Activated naive CD4-positive, alpha-beta T cell treated with anti-CD3 and anti-CD28 coated beads for 36 hours (primary cell): Measurements from ENCODE around the gene BMERB1. TPM values are rescaled to one million over a fixed set of nuclear protein-coding genes. Genes with fewer than 3 reads are reported as not detected.
"Not testable (repeated sequence)": the region's sequence is repeated elsewhere in the genome, so short reads cannot be mapped to it uniquely, and the experiment has no call there.

Experiments
- CTCF ChIA-PET: fragments of 350-600 bp; sonication (Branson Sonifier 250); formaldehyde crosslinking; loops from one replicate; lab custom pipeline; 2021; ENCODE audit warnings: antibody characterized with exemption; lab: Charles Lee
- DNase-seq: peaks from one replicate; pipeline ENCODE4 v3.0.0-alpha.2; 2020
- H3K27ac Mint-ChIP-seq: one replicate; pipeline ENCODE4 v1.8.0; 2021; ENCODE audit warnings: mild to moderate bottlenecking, mixed read lengths
- H3K27me3 Mint-ChIP-seq: one replicate; pipeline ENCODE4 v1.8.0; 2021; ENCODE audit warnings: low read depth, mixed read lengths
- H3K36me3 Mint-ChIP-seq: one replicate; pipeline ENCODE4 v1.8.0; 2021; ENCODE audit warnings: low read depth, mixed read lengths
- H3K4me1 Mint-ChIP-seq: one replicate; pipeline ENCODE4 v1.8.0; 2021; ENCODE audit warnings: low read depth, mixed read lengths
- H3K4me3 Mint-ChIP-seq: one replicate; pipeline ENCODE4 v1.8.0; 2021; ENCODE audit warnings: mild to moderate bottlenecking, moderate library complexity, mixed read lengths
- H3K9me3 Mint-ChIP-seq: one replicate; pipeline ENCODE4 v1.8.0; 2021; ENCODE audit warnings: mixed read lengths
- intact Hi-C: fragments of 100-400 bp; cut with micrococcal nuclease; formaldehyde crosslinking; loops from one replicate; pipeline ENCODE4 v1.15.1; 2023
- total RNA-seq, 2 experiments: library from RNA; stranded (reverse); gene quantifications; one replicate each; pipeline ENCODE4 v1.2.3, GENCODE V29; 2021

The BMERB1 gene
- total RNA-seq = 1 to 10 TPM; 7.2 to 9.0 TPM

DNA sequence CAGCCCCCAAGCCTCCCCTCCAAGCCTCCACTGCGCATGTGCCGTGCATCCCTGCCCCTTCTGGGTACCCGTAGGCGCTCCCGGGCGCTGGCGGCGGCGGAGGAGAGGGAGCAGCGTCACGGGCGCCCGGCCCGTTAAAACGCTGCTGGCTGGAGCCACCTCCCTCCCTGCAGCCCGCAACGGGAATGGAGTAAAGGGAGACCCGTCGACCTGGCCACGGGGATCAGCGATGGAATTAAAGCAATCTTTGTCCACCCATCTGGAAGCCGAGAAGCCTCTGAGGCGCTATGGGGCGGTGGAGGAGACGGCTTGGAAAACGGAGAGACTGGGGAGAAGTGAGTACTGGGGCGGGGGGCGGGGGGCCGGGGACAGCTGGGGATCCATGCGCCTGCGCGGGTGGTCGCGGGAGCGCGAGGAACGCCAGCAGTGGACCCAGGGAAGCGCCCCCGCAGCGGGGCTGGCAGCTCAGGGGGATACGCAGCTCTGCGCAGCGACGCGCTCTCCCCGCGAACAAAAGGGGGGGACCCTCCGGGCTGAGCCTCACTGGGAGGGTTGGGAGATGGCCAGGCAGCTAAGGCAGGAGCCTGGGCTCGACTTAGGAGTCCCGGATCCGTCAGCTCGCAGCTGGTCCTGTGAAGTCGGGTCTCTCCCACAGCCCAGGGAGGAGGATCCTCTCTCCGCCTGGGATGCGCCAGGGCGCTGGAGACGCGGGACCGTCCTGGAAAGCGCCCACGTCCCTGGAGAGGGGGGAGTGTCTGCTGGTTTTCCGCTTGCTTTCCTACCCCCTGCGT, at the start of gene BMERB1:
BMERB1 (plus strand) TSS at position 164 of the 791 bp plus-strand sequence; CDS start at position 230, 66 bp downstream.
- peak; percentile 72 for DNase-seq
- CTCF ChIA-PET = no interaction called here
- peaks cover 9% of the 10 kb centered on the region for H3K4me1 Mint-ChIP-seq

DNA sequence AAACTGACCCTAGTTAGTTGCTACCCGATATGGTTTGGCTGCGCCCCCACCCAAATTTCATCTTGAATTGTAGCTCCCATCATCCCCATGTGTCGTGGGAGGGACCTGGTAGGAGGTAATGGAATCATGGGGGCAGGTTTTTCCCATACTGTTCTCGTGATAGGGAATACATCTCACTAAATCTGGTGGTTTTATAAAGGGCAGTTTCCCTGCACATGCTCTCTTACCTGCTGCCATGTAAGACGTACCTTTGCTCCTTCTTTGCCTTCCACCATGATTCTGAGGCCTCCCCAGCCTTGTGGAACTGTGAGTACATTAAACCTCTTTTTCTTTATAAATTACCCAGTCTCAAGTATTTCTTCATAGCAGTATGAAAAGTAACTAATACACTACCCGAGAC, 46.3 kb upstream of the BMERB1 start:
- H3K9me3 Mint-ChIP-seq, CTCF ChIA-PET, H3K27me3 Mint-ChIP-seq, intact Hi-C loops, DNase-seq, H3K36me3 Mint-ChIP-seq, H3K4me3 Mint-ChIP-seq, H3K4me1 Mint-ChIP-seq, H3K27ac Mint-ChIP-seq: not testable (repeated sequence)

More for the DNA sequence above, at the start of gene BMERB1:
- Mint-ChIP-seq H3K36me3 (no peaks in the 10 kb centered on the region), H3K4me3 (peak within 1 kb of the TSS; percentile 79), H3K27ac (no peak within 1 kb of the TSS), H3K27me3 (peaks cover 18% of the 10 kb centered on the region), H3K9me3 (no peaks in the 10 kb centered on the region)
- intact Hi-C loops = loop anchor here (2.0 kb wide), 1 partner anchor 156 kb away; no protein-coding TSS in a partner anchor

DNA sequence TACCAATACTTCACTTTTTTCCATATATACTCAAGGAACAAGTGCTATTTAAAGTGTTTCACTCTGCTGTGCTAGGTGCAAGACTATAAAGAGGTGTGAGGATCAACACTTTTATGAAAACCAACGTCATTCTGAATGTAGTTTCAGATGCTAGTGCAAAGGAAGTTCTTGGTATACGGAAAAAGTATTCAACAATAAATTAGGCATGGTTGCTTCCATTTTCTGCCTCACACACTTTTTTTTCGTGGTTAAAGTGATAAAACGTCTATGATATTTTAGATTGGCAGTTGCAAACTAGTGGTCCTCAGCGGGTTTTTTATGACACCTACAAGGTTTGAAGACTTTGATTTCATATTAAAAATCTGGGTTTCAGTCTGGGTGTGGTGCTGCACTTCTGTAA, 44.5 kb upstream of the BMERB1 start:
- CTCF ChIA-PET, H3K27ac Mint-ChIP-seq: not testable (repeated sequence)

DNA sequence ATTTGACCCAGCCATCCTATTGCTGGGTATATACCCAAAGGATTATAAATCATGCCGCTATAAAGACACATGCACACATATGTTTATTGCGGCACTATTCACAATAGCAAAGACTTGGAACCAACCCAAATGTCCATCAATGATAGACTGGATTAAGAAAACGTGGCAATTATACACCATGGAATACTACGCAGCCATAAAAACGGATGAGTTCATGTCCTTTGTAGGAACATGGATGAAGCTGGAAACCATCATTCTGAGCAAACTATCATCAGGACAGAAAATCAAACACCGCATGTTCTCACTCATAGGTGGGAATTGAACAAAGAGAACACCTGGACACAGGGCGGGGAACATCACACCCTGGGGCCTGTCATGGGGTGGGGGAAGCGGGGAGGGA, 41.4 kb upstream of the BMERB1 start:
- intact Hi-C loops, H3K36me3 Mint-ChIP-seq, CTCF ChIA-PET, H3K4me3 Mint-ChIP-seq, H3K4me1 Mint-ChIP-seq, H3K9me3 Mint-ChIP-seq, H3K27ac Mint-ChIP-seq, DNase-seq: not testable (repeated sequence)
- peaks cover 24% of the 10 kb centered on the region for H3K27me3 Mint-ChIP-seq

More for the DNA sequence above, 44.5 kb upstream of the BMERB1 start:
- H3K36me3 Mint-ChIP-seq, H3K4me1 Mint-ChIP-seq, H3K4me3 Mint-ChIP-seq, intact Hi-C loops, H3K9me3 Mint-ChIP-seq, DNase-seq, H3K27me3 Mint-ChIP-seq: not testable (repeated sequence)

DNA sequence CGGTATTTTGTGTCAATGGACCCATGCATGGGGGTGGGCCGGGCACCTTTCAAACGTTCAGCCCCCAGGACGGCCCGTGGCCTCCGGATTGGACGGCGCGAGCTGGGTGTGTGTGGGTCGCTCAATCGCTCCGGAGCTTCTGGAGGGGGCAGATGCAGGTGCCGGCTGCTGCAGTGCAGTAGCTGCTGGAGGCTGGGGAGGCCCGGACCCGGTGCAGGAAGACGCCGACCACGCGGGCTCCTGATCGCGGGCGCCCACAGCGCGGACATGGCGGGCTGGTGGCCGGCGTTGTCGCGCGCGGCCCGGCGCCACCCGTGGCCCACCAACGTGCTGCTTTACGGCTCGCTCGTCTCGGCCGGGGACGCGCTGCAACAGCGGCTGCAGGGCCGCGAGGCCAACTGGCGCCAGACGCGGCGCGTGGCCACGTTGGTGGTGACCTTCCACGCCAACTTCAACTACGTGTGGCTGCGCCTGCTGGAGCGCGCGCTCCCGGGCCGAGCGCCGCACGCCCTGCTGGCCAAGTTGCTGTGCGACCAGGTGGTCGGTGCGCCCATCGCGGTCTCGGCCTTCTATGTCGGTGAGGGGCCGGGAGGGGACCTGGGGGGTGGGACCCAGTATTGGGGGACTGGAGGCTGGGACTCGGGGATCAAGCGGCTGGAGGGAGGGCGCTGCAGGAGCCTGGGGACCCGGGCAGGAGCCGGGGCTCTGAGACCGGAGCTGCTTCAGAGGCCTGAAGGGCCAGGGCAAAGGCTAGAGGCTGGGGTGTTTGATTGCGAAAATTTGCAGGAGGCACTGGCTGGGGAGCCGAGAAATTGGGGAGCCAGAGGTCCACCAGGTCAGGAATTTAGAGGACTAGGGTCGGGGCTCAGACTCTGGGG, 38.5 kb upstream of the BMERB1 start, which contains the start of gene MPV17L:
MPV17L (plus strand) TSS at position 124 of the 878 bp plus-strand sequence; CDS start at position 268, 144 bp downstream.
- CTCF ChIA-PET, H3K9me3 Mint-ChIP-seq, intact Hi-C loops, H3K27ac Mint-ChIP-seq, H3K4me1 Mint-ChIP-seq, DNase-seq, H3K36me3 Mint-ChIP-seq: not testable (repeated sequence)
- H3K27me3 Mint-ChIP-seq = peaks cover 30% of the 10 kb centered on the region
- peak within 1 kb of the TSS; percentile 39 for H3K4me3 Mint-ChIP-seq

DNA sequence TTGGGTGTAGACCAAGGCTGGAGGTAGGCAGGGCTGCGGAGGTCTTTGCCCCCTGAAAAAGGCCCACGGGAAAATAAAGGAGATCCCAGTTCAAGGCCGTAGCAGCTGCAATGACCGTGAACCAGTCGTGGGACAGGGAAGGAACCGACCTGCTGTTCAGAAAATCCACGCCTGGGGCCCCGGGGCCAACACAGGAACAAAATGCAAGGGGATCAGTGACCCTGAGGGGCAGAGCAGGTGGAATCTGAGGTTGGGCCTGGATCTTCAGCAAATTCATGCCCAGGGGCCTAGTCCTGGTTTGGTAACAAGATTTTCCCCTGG, 37.9 kb upstream of the BMERB1 start:
- CTCF ChIA-PET, H3K4me1 Mint-ChIP-seq, DNase-seq, H3K27ac Mint-ChIP-seq, intact Hi-C loops, H3K9me3 Mint-ChIP-seq, H3K36me3 Mint-ChIP-seq, H3K4me3 Mint-ChIP-seq: not testable (repeated sequence)
- peaks cover 27% of the 10 kb centered on the region for H3K27me3 Mint-ChIP-seq

DNA sequence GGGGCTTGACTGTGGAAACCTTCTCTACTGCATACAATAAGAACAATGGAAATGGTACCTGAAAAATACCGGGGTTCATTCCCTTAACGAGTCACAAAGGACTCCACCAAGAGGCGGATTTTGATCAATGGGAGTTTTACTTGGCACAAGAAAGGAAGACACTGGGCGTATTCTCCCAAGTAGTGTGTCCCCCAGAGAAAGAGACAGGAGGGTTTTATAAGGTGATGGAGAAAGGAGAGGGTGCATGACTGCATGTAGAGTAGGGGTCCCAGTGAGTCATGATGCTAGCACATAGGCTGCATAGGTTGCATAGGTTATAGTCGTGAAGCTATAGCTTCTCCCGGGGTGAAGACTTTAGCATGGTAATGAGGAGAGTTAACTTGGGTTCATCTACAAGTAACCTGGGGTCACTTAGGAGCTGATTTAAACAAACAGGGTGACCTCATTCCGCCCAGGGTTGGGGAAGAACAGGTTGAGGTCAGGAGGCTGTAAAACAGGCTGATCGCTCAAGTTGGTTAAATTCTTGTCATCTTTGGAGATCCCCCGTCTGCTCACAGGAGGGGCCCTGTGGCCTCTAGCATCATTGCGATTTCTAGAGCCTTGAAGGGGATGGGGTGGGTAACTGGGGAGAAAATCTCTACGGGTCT, 37.3 kb upstream of the BMERB1 start:
- no peaks in the 10 kb centered on the region for H3K9me3 Mint-ChIP-seq
- no peak overlapping the region for H3K4me3 Mint-ChIP-seq
- no peaks in the 10 kb centered on the region for H3K36me3 Mint-ChIP-seq
- no peak overlapping the region for H3K27ac Mint-ChIP-seq
- H3K4me1 Mint-ChIP-seq = peaks cover 2% of the 10 kb centered on the region
- intact Hi-C loops = no loop called here
- H3K27me3 Mint-ChIP-seq = peaks cover 26% of the 10 kb centered on the region
- CTCF ChIA-PET = no interaction called here
- DNase-seq = no peak

DNA sequence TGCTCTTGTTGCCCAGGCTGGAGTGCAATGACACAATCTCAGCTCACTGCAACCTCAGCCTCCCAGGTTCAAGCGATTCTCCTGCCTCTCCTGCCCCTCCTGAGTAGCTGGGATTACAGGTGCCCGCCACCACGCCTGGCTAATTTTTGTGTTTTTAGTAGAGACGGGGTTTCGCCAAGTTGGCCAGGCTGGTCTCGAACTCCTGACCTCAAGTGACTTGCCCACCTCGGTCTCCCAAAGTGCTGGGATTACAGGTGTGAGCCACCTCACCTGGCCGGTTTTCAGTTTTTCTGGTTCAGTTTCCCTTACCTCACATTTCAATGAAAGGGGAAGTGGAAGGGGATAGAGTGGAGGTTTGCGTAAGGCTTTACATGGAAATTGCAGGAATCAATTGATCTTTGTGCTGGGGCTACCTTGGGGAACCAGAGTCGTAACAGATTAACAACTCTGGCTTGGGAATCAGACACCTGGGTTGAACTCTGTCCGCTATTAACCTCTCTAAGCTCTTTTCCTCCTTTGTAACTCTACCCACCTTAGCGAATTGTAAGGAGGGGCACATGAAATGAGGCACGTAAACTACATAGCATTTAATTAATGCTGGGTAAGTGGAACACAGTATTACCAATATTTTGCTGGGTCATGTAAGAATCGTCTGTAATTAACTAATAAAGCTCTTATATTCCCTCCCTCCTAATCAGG, 35.6 kb upstream of the BMERB1 start:
- CTCF ChIA-PET = no interaction called here
- Mint-ChIP-seq H3K4me3 (no peak overlapping the region), H3K36me3 (no peaks in the 10 kb centered on the region), H3K27ac (no peak overlapping the region), H3K4me1 (peaks cover 2% of the 10 kb centered on the region), H3K9me3 (no peaks in the 10 kb centered on the region), H3K27me3 (peaks cover 26% of the 10 kb centered on the region)
- DNase-seq = no peak
- intact Hi-C loops = no loop called here

DNA sequence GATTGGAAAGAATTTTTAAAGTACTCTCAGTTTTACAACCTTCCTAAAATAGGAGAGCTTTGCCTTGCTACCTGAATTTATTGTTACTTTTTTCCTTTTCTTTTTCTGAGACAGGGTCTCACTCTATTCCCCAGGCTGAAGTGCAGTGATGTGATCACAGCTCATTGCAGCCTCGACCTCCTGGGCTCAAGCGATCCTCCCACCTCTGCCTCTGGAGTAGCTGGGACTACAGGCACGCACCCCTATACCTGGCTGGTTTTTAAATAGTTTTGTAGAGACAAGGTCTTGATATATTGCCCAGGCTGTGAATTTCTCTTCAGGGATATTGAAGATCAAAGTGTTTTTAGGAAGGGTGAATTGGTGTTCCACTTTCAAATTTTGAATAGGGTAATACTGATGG, 35.1 kb upstream of the BMERB1 start:
- intact Hi-C loops = no loop called here
- no peak overlapping the region for H3K27ac Mint-ChIP-seq
- no peak for DNase-seq
- H3K9me3 Mint-ChIP-seq = no peaks in the 10 kb centered on the region
- no peaks in the 10 kb centered on the region for H3K36me3 Mint-ChIP-seq
- peaks cover 26% of the 10 kb centered on the region for H3K27me3 Mint-ChIP-seq
- H3K4me3 Mint-ChIP-seq = no peak overlapping the region
- peaks cover 2% of the 10 kb centered on the region for H3K4me1 Mint-ChIP-seq
- CTCF ChIA-PET = no interaction called here

DNA sequence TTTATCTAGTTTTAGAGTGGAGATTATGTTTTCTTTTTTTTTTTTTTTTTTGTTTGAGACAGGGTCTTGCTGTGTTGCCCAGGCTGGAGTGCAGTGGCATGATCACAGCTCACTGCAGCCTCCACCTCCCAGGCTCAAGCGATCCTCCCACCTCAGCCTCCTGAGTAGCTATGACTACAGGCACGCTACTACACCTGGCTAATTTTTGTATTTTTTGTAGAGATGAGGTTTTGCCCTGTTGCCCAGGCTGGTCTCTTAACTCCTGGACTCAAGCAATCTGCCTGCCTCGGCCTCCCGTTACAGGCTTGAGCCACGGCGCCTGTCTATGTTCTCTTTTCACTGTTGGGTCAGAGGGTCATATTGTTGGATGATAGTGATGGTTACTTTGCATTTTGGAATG, 34.1 kb upstream of the BMERB1 start:
- H3K9me3 Mint-ChIP-seq, intact Hi-C loops, CTCF ChIA-PET, H3K27ac Mint-ChIP-seq, H3K4me3 Mint-ChIP-seq, H3K36me3 Mint-ChIP-seq, DNase-seq, H3K4me1 Mint-ChIP-seq: not testable (repeated sequence)
- peaks cover 22% of the 10 kb centered on the region for H3K27me3 Mint-ChIP-seq

DNA sequence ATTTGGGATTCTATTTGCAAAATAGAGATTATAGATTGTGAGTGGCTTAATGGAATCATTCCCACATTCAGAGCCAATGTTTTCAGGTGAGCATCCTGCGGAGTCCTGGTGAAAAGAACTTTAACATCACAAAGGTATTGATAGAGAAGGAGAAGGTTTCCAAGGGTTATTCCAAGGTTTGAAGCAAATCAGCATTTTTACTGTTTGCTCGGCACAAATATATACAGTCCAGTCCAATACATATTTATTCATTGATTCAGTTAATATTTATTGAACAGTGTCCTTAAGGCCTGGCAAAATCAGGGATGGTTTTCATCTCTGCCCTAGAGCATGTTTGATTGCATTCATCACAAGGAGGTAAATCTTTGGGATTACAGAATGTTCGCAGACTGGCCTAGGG, 32.4 kb upstream of the BMERB1 start:
- Mint-ChIP-seq H3K36me3 (no peaks in the 10 kb centered on the region), H3K4me3 (no peak overlapping the region), H3K27ac (no peak overlapping the region), H3K27me3 (peaks cover 10% of the 10 kb centered on the region), H3K4me1 (no peaks in the 10 kb centered on the region), H3K9me3 (no peaks in the 10 kb centered on the region)
- DNase-seq = no peak
- intact Hi-C loops = no loop called here
- CTCF ChIA-PET = interaction anchor here (0.5 kb wide), 1 partner anchor 53 kb away, joined by 4 read pairs; no protein-coding TSS in a partner anchor
